OCI-LY1 (cell line): ENCODE data around the gene CHID1.

Experiments
- H2AFZ ChIP-seq: fragments of 200-600 bp; sonication (generic), shearing (Covaris generic); 2 replicates; pipeline ENCODE4 v1.6.0; 2014; ENCODE audit warnings: antibody characterized with exemption, mild to moderate bottlenecking, low read length
- H3F3A ChIP-seq: fragments of 200-600 bp; sonication (generic), shearing (Covaris generic); 2 replicates; pipeline ENCODE4 v1.6.0; 2014; ENCODE audit warnings: mild to moderate bottlenecking, antibody characterized with exemption, low read length, moderate library complexity; ENCODE audit not compliant: insufficient read depth
- H3K27ac ChIP-seq: fragments of 200-600 bp; sonication (generic); 2 replicates; pipeline ENCODE4 v1.5.1; 2014; ENCODE audit warnings: low read length, mixed run types, mild to moderate bottlenecking, low read depth; ENCODE audit not compliant: poor library complexity, severe bottlenecking
- H3K27me3 ChIP-seq: fragments of 200-600 bp; sonication (generic); 2 replicates; pipeline ENCODE4 v1.6.0; 2014; ENCODE audit warnings: antibody characterized with exemption, mild to moderate bottlenecking, low read length, moderate library complexity; ENCODE audit not compliant: insufficient read depth
- H3K36me3 ChIP-seq: fragments of 200-600 bp; sonication (generic); 2 replicates; pipeline ENCODE4 v1.6.1; 2014; ENCODE audit warnings: mild to moderate bottlenecking, antibody characterized with exemption, low read length, moderate library complexity, mixed read lengths; ENCODE audit not compliant: insufficient read depth
- H3K4me1 ChIP-seq: fragments of 200-600 bp; sonication (generic); 2 replicates; pipeline ENCODE4 v1.5.1; 2014; ENCODE audit warnings: mild to moderate bottlenecking, low read length, moderate library complexity; ENCODE audit not compliant: insufficient read depth, severe bottlenecking
- H3K4me2 ChIP-seq: fragments of 200-600 bp; sonication (generic), shearing (Covaris generic); 2 replicates; pipeline ENCODE4 v1.6.1; 2014; ENCODE audit warnings: low read length
- H3K4me3 ChIP-seq: fragments of 200-600 bp; sonication (generic); 2 replicates; pipeline ENCODE4 v1.5.1; 2014; ENCODE audit warnings: low read length, low read depth, mild to moderate bottlenecking, mixed read lengths; ENCODE audit not compliant: poor library complexity, severe bottlenecking
- H3K79me2 ChIP-seq: fragments of 200-600 bp; shearing (Covaris generic); 2 replicates; pipeline ENCODE4 v1.6.1; 2016; ENCODE audit warnings: mixed run types, low read length, mixed read lengths; ENCODE audit not compliant: insufficient read depth
- H3K9ac ChIP-seq: fragments of 200-600 bp; sonication (generic), shearing (Covaris generic); 2 replicates; pipeline ENCODE4 v1.6.1; 2014; ENCODE audit warnings: mild to moderate bottlenecking, low read length, mixed read lengths
- H3K9me2 ChIP-seq: fragments of 200-600 bp; sonication (generic), shearing (Covaris generic); 2 replicates; pipeline ENCODE4 v1.6.1; 2014; ENCODE audit warnings: low read depth, mild to moderate bottlenecking, low read length, mixed read lengths
- H3K9me3 ChIP-seq: fragments of 200-600 bp; shearing (Covaris generic); 2 replicates; pipeline ENCODE4 v1.6.1; 2014; ENCODE audit warnings: low read length, mixed read lengths
- H4K20me1 ChIP-seq: fragments of 200-600 bp; sonication (generic), shearing (Covaris generic); 2 replicates; pipeline ENCODE4 v1.6.0; 2016; ENCODE audit warnings: mild to moderate bottlenecking, low read length; ENCODE audit not compliant: insufficient read depth
- CTCF ChIP-seq: fragments of 200-600 bp; sonication (generic), shearing (Covaris generic); IDR thresholded peaks from 2 replicates; pipeline ENCODE4 v1.5.1; 2017; ENCODE audit warnings: mild to moderate bottlenecking, antibody characterized with exemption, low read length, moderate library complexity, mixed read lengths
- EZH2 ChIP-seq: fragments of 200-600 bp; sonication (generic), shearing (Covaris generic); IDR thresholded peaks from 2 replicates; pipeline ENCODE4 v1.8.0; 2017; ENCODE audit warnings: borderline replicate concordance, mixed run types, mild to moderate bottlenecking, antibody characterized with exemption, low read length, moderate library complexity, mixed read lengths

The CHID1 gene

GRCh38 chr11:911890-912219 lies 1.2 kb upstream of the CHID1 start:
- H3K4me1 ChIP-seq: peaks cover 22% of the 10 kb centered on the region
- H3K4me2 ChIP-seq: peak overlapping the region; percentile 71
- H3K9me2 ChIP-seq: no peaks in the 10 kb centered on the region
- H3F3A ChIP-seq: no peaks in the 10 kb centered on the region
- H3K9ac ChIP-seq: peak overlapping the region; percentile 83; the same call in 1 of the 2 replicates
- no peaks in the 10 kb centered on the region; the same call in 1 of the 2 replicates for H3K27me3 ChIP-seq
- H4K20me1 ChIP-seq: no peaks in the 10 kb centered on the region
- no peaks in the 10 kb centered on the region for H3K36me3 ChIP-seq
- no peak overlapping the region for H2AFZ ChIP-seq
- H3K9me3 ChIP-seq: no peaks in the 10 kb centered on the region
- 0 out of 2 replicates have a peak, but pooled peaks cover 7% of the 10 kb centered on the region for H3K79me2 ChIP-seq
- no peak for TF ChIP-seq EZH2
- TF ChIP-seq CTCF: no peak
- H3K4me3 ChIP-seq: peak overlapping the region; percentile 99
- H3K27ac ChIP-seq: no peak overlapping the region

GRCh38 chr11:911031-911889 lies 650 bp upstream of the CHID1 start:
- TF ChIP-seq EZH2 (no peak), CTCF (no peak)
- Histone ChIP-seq H3K36me3 (no peaks in the 10 kb centered on the region), H3K9me2 (no peaks in the 10 kb centered on the region), H3K4me1 (peaks cover 22% of the 10 kb centered on the region), H3K27ac (no peak overlapping the region), H3K4me2 (peak overlapping the region; percentile 71), H3K9me3 (no peaks in the 10 kb centered on the region), H2AFZ (0 out of 2 replicates have a peak overlapping the region, but pooled peaks have one; percentile 37), H3K4me3 (peak overlapping the region; percentile 99), H3K79me2 (0 out of 2 replicates have a peak, but pooled peaks cover 7% of the 10 kb centered on the region), H3K9ac (peak overlapping the region; percentile 83), H4K20me1 (no peaks in the 10 kb centered on the region), H3F3A (no peaks in the 10 kb centered on the region), H3K27me3 (no peaks in the 10 kb centered on the region; the same call in 1 of the 2 replicates)

GRCh38 chr11:910044-910588 lies 494 bp downstream of the CHID1 start:
- Histone ChIP-seq H3F3A (no peaks in the 10 kb centered on the region), H3K79me2 (0 out of 2 replicates have a peak, but pooled peaks cover 7% of the 10 kb centered on the region), H4K20me1 (no peaks in the 10 kb centered on the region), H3K9ac (peak overlapping the region; percentile 94), H3K4me2 (peak overlapping the region; percentile 96), H3K36me3 (peaks cover under 1% of the 10 kb centered on the region; the same call in 1 of the 2 replicates), H3K27me3 (no peaks in the 10 kb centered on the region; the same call in 1 of the 2 replicates), H3K9me3 (no peaks in the 10 kb centered on the region), H3K4me1 (peaks cover 22% of the 10 kb centered on the region), H3K9me2 (no peaks in the 10 kb centered on the region), H3K4me3 (peak overlapping the region; percentile 99), H2AFZ (no peak overlapping the region), H3K27ac (no peak overlapping the region)
- no peak for TF ChIP-seq CTCF
